Upper lobe of right lung (tissue), 1 donor: ENCODE results near the gene HACD1. TPM values are rescaled to one million over a fixed set of nuclear protein-coding genes. Genes with fewer than 3 reads are reported as not detected.
A peak's percentile ranks its signal among the peaks of the same experiment; 100 is the strongest.

ENCODE experiments used
- ATAC-seq: fragments of 200-7000 bp; cut with Tn5 transposase; one replicate; pipeline ENCODE4 v1.9.1; 2020; ENCODE audit warnings: mild to moderate bottlenecking, moderate library complexity
- DNase-seq: peaks from one replicate; pipeline ENCODE4 v3.0.0-alpha.2; 2020
- H3K27ac ChIP-seq: fragments of 200-600 bp; one replicate; pipeline ENCODE4 v1.8.0; 2022
- H3K27me3 ChIP-seq: fragments of 200-600 bp; one replicate; pipeline ENCODE4 v1.8.0; 2022; ENCODE audit warnings: mild to moderate bottlenecking
- H3K36me3 ChIP-seq: fragments of 200-600 bp; one replicate; pipeline ENCODE4 v1.8.0; 2022
- H3K4me1 ChIP-seq: fragments of 200-600 bp; one replicate; pipeline ENCODE4 v1.8.0; 2022
- H3K4me3 ChIP-seq: fragments of 200-600 bp; one replicate; pipeline ENCODE4 v1.8.0; 2022; ENCODE audit warnings: mild to moderate bottlenecking
- H3K9me3 ChIP-seq: fragments of 200-600 bp; one replicate; pipeline ENCODE4 v1.8.0; 2022
- intact Hi-C: fragments of 100-400 bp; cut with DNase I; formaldehyde crosslinking; loops from one replicate; pipeline ENCODE4 v1.11.0; 2022
- total RNA-seq: library from RNA; stranded (reverse); fragmentation: NEBNext Ultra II Directional; extraction: Animal tissue kit (Norgen Biotek cat#: 25700); gene quantifications from one replicate; pipeline ENCODE4 v1.2.1, GENCODE V29; 2021
- TF ChIP-seq, protein P1 (sequence below): fragments of 200-600 bp; IDR thresholded peaks from one replicate; pipeline ENCODE4 v1.8.0; 2022; ENCODE audit warnings: antibody characterized with exemption
- donor health status: DM: no; HTN: yes; CAD: no; lungs with severe emphysema.

The HACD1 gene
- total RNA-seq, 1 donor from 2014 or later: 34.3 TPM

DNA sequence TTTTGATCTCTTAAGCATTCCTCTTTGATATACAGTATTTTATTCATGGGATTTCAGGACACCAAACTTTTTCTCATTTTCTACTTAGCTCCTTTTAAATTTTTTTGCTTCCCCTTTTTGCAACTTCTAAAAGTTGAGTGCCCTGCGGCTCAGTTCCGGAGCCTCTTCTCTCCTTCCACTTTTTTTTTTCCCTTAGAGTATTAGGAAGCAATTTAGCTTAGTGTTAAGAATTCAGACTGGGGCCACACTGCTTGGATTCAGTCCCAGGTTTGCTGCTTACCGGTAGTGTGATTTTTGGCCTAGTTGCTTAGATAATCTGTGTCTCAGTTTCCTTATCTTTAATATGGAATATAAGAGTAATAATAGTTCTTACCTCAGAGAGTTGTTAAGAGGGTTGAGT lies 30.2 kb upstream of the HACD1 start:
- peaks cover 48% of the 10 kb centered on the region for H3K4me1 ChIP-seq

DNA sequence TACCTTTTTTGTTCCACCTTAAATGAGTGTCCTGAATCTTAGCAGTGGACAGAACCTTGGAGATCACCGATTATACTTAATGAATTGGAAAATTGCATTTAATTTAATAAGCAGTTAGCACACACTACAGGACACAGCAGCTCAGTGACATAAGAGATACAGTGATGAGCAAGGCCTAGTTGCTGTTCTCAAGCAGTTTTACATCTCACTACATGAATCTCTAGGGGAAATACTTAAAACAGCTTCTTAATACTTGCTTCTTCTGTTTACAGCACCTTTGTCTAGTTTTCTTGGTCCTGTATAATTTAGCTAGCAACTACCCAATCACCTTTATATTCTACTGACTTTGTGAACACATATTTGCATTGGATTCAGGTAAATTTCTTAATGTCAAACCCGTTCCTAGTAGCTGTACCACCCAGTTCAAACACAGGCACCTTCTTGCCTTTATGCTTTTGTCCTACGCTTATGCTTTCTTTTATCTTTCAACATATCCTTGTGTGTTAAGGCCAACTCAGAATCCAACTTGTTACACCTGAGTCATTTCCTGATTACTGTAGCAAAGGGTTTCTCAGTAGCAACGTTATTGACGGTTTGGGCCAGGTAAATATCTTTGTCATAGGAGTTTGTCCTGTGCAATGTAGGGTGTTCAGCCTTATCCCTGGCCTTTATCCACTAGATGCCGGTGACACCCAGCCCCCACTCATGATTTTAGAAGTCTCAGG lies 28.6 kb upstream of the HACD1 start:
- intact Hi-C loops: no loop called here
- ATAC-seq (no peak), DNase-seq (no peak)
- peak overlapping the region; percentile 99 for H3K27ac ChIP-seq
- TF ChIP-seq, protein P1, sequence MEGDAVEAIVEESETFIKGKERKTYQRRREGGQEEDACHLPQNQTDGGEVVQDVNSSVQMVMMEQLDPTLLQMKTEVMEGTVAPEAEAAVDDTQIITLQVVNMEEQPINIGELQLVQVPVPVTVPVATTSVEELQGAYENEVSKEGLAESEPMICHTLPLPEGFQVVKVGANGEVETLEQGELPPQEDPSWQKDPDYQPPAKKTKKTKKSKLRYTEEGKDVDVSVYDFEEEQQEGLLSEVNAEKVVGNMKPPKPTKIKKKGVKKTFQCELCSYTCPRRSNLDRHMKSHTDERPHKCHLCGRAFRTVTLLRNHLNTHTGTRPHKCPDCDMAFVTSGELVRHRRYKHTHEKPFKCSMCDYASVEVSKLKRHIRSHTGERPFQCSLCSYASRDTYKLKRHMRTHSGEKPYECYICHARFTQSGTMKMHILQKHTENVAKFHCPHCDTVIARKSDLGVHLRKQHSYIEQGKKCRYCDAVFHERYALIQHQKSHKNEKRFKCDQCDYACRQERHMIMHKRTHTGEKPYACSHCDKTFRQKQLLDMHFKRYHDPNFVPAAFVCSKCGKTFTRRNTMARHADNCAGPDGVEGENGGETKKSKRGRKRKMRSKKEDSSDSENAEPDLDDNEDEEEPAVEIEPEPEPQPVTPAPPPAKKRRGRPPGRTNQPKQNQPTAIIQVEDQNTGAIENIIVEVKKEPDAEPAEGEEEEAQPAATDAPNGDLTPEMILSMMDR: no peak
- no peaks in the 10 kb centered on the region for H3K36me3 ChIP-seq
- H3K4me1 ChIP-seq: peaks cover 46% of the 10 kb centered on the region
- peak overlapping the region; percentile 94 for H3K4me3 ChIP-seq
- H3K9me3 ChIP-seq: no peaks in the 10 kb centered on the region
- H3K27me3 ChIP-seq: no peaks in the 10 kb centered on the region

More for the DNA sequence above, 30.2 kb upstream of the HACD1 start:
- TF ChIP-seq, protein P1: no peak
- Histone ChIP-seq H3K4me3 (no peak overlapping the region), H3K9me3 (no peaks in the 10 kb centered on the region), H3K27me3 (no peaks in the 10 kb centered on the region), H3K27ac (peak overlapping the region; percentile 43), H3K36me3 (no peaks in the 10 kb centered on the region)
- ATAC-seq (peak; percentile 5), DNase-seq (no peak)
- intact Hi-C loops: no loop called here

DNA sequence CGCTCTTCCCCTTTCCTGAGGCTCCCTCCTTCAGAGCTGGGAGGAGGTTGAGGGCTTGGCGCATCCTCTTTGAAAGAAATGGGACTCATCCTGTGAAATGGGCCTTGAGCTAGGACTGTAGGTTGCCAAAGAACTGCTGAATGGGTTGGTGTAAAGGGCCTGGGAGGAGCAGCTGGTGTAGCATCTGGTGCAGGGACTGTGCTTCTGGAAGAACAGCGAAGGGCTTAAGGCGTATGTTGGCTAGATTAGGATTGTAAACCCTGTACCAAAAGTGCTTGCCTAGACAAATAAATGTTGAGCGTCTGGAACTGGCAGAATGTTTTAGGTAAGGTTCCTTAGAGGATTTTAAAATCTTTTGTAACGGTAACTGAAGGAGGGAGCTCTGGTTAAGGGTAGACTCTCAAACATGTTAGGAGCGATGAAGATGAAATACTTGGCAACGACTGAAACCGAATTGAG lies 27.3 kb upstream of the HACD1 start:
- Histone ChIP-seq H3K27me3 (no peaks in the 10 kb centered on the region), H3K36me3 (no peaks in the 10 kb centered on the region)
- TF ChIP-seq, protein P1: no peak

DNA sequence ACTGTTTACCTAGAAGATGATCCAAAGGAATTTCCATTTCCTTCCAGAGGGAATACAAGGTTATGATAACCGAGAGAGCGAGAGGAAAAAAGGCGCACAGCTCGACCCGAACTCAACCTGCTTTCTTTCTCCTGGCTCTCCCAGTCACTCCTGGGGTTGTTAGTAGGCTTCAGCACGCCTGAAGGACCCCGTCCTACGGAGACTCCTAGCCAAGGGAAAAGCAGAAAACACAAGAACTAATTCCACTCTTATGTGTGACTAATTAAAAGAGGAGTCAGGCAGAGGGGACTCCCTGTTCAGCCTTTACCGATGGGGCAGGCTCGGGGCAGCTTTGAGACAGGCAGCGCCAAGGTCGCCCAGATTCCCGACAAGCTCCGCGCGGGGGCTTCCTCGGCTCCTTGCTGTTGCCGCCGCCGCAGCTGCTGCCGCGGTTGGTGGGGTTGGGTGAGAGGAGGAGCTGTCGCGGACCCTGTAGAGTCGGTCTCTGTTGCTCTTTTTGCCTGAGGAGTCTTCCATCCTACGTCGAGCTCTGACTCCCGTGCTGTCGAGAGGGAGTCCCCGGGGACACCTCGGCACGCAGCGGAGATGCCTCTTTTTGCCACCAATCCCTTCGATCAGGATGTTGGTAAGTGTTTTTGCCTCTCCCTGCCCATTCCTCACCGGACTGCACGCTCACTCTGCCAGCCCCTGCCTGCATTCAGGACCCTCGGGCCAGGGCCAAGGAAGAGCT lies 26.7 kb upstream of the HACD1 start, which contains the start of gene STAM:
Gene STAM, plus strand, starts transcription at position 397 of the 730 bp plus-strand sequence. Its CDS starts 189 bp downstream, at position 586.
- intact Hi-C loops: no loop called here
- Histone ChIP-seq H3K36me3 (no peaks in the 10 kb centered on the region), H3K4me3 (peak within 1 kb of the TSS; percentile 94), H3K27me3 (no peaks in the 10 kb centered on the region), H3K27ac (peak within 1 kb of the TSS; percentile 99), H3K4me1 (peaks cover 46% of the 10 kb centered on the region), H3K9me3 (no peaks in the 10 kb centered on the region)
- DNase-seq (peak; percentile 95), ATAC-seq (peak; percentile 94)
- TF ChIP-seq, protein P1: no peak

More for the DNA sequence above, 27.3 kb upstream of the HACD1 start:
- Histone ChIP-seq H3K4me1 (peaks cover 46% of the 10 kb centered on the region), H3K27ac (peak overlapping the region; percentile 99), H3K9me3 (no peaks in the 10 kb centered on the region), H3K4me3 (peak overlapping the region; percentile 94)
- DNase-seq (no peak), ATAC-seq (no peak)
- intact Hi-C loops: no loop called here

DNA sequence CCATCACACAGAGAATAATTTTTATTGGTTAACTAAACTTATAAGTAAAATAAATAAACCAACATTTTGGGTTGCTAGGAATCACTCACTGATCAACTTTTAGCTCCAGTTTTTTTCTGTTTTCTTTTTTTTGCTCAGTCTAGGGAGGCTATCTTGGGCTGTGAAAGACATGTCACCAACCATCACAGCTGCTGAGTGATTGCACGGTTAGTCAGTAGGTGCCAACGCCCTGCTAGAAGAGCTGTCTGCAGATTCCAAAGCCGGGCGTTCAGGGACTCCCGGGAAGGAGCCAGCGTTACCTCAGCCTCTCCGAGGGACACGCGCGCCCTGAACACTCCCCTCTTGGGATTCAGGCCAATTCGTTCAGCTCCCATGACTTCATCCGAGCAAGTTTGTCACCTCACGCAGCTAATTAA lies 26.2 kb upstream of the HACD1 start:
- Histone ChIP-seq H3K9me3 (no peaks in the 10 kb centered on the region), H3K36me3 (no peaks in the 10 kb centered on the region), H3K27me3 (no peaks in the 10 kb centered on the region), H3K27ac (peak overlapping the region; percentile 99), H3K4me3 (peak overlapping the region; percentile 94), H3K4me1 (peaks cover 46% of the 10 kb centered on the region)
- ATAC-seq: peak; percentile 86
- TF ChIP-seq, protein P1: no peak
- DNase-seq: peak; percentile 86
- intact Hi-C loops: no loop called here
